SK-N-SH (cell line): Measurements from ENCODE around the gene STAT2. TPM values are rescaled to one million over a fixed set of nuclear protein-coding genes. Genes with fewer than 3 reads are reported as not detected.

Experiments used
- CTCF ChIA-PET: fragments of 300-600, 350-600 bp; formaldehyde crosslinking; extraction: SDS; loops from one replicate; lab custom pipeline; 2021; lab: Yijun Ruan, JAX
- POLR2A ChIA-PET: fragments of 350-600 bp; sonication (Branson Sonifier 250); formaldehyde crosslinking; extraction: SDS; loops from one replicate; lab custom pipeline; 2020; ENCODE audit warnings: antibody characterized with exemption, inconsistent platforms; lab: Yijun Ruan, JAX
- DNase-seq: peaks from one replicate; pipeline ENCODE4 v3.0.0; 2012
- H2AFZ ChIP-seq: fragments of 200-600 bp; sonication (generic); 2 replicates; pipeline ENCODE4 v1.8.1; 2016; ENCODE audit warnings: antibody characterized with exemption, mild to moderate bottlenecking, low read depth
- H3F3A ChIP-seq: fragments of 200-600 bp; sonication (generic); replicated peaks from 2 replicates; pipeline ENCODE3; 2016; ENCODE audit warnings: antibody characterized with exemption, mild to moderate bottlenecking; ENCODE audit not compliant: insufficient read depth
- H3K27ac ChIP-seq, 2 experiments: fragments of 200-500 bp in 1 of 2; fragments of 200-600 bp in 1 of 2; sonication (Bioruptor generic) in 1 of 2; sonication (generic), shearing (Covaris generic) in 1 of 2; 2 replicates each; pipeline versions ENCODE4 v1.5.1 to v1.6.1; 2014 to 2016; ENCODE audit warnings: low read depth in 2 of 2, inconsistent platforms in 1 of 2, low read length in 1 of 2, mild to moderate bottlenecking in 1 of 2, mixed read lengths in 1 of 2
- H3K27me3 ChIP-seq: fragments of 200-600 bp; sonication (generic), shearing (Covaris generic); 2 replicates; pipeline ENCODE4 v1.6.1; 2016; ENCODE audit warnings: mixed run types; ENCODE audit not compliant: insufficient read depth
- H3K36me3 ChIP-seq, 2 experiments: fragments of 200-500 bp in 1 of 2; fragments of 200-600 bp in 1 of 2; sonication (Bioruptor generic) in 1 of 2; sonication (generic) in 1 of 2; replicated peaks in 1 of 2; 2 replicates each; pipeline versions ENCODE3 to v1.5.1; 2014 to 2016; ENCODE audit warnings: low read length in 1 of 2, mild to moderate bottlenecking in 1 of 2; ENCODE audit not compliant: insufficient read depth in 2 of 2, control insufficient read depth in 1 of 2
- H3K4me1 ChIP-seq, 2 experiments: fragments of 200-500 bp in 1 of 2; fragments of 200-600 bp in 1 of 2; sonication (Bioruptor generic) in 1 of 2; sonication (generic), shearing (Covaris generic) in 1 of 2; 2 replicates each; pipeline versions ENCODE4 v1.5.1 to v1.6.1; 2014 to 2016; ENCODE audit warnings: low read depth in 1 of 2, low read length in 1 of 2, mixed run types in 1 of 2; ENCODE audit not compliant: insufficient read depth in 2 of 2, control insufficient read depth in 1 of 2
- H3K4me2 ChIP-seq: fragments of 200-600 bp; sonication (generic), shearing (Covaris generic); 2 replicates; pipeline ENCODE4 v1.6.1; 2017; ENCODE audit warnings: mixed run types
- H3K4me3 ChIP-seq, 2 experiments: fragments of 200-500 bp in 1 of 2; fragments of 200-600 bp in 1 of 2; sonication (Bioruptor generic) in 1 of 2; sonication (generic), shearing (Covaris generic) in 1 of 2; 2 replicates each; pipeline versions ENCODE4 v1.5.1 to v1.8.1; 2014 to 2016; ENCODE audit warnings: low read depth in 2 of 2, inconsistent platforms in 1 of 2, low read length in 1 of 2, mild to moderate bottlenecking in 1 of 2, mixed read lengths in 1 of 2, moderate library complexity in 1 of 2
- H3K79me2 ChIP-seq: fragments of 200-600 bp; sonication (generic); 2 replicates; pipeline ENCODE4 v1.8.1; 2017; ENCODE audit warnings: mild to moderate bottlenecking; ENCODE audit not compliant: insufficient read depth
- H3K9ac ChIP-seq: fragments of 200-600 bp; sonication (generic); 2 replicates; pipeline ENCODE4 v1.6.1; 2017; ENCODE audit warnings: mixed run types
- H3K9me2 ChIP-seq: fragments of 200-600 bp; sonication (generic); 2 replicates; pipeline ENCODE4 v1.6.1; 2017; ENCODE audit warnings: mixed run types
- H3K9me3 ChIP-seq: fragments of 200-600 bp; sonication (generic); 2 replicates; pipeline ENCODE4 v1.6.1; 2017; ENCODE audit warnings: mixed run types, mild to moderate bottlenecking, moderate library complexity
- H4K20me1 ChIP-seq: fragments of 200-600 bp; sonication (generic); 2 replicates; pipeline ENCODE4 v1.6.1; 2017; ENCODE audit warnings: mild to moderate bottlenecking, mixed run types; ENCODE audit not compliant: insufficient read depth
- CHD2 ChIP-seq: fragments of 150-350 bp; IDR thresholded peaks from 2 replicates; pipeline ENCODE4 v1.6.1; 2018; ENCODE audit warnings: low read length; ENCODE audit not compliant: partially characterized antibody
- CTCF ChIP-seq: fragments of 200-600 bp; sonication (generic); IDR thresholded peaks from 2 replicates; pipeline ENCODE4 v1.6.1; 2017; ENCODE audit warnings: antibody characterized with exemption, mild to moderate bottlenecking, moderate library complexity
- ELF1 ChIP-seq: IDR thresholded peaks from 2 replicates; pipeline ENCODE4 v1.4.0; 2012
- FOSL2 ChIP-seq: IDR thresholded peaks from 2 replicates; pipeline ENCODE4 v1.4.0; 2012; ENCODE audit warnings: low read depth, mild to moderate bottlenecking, moderate library complexity, borderline replicate concordance
- FOXM1 ChIP-seq: IDR thresholded peaks from 2 replicates; pipeline ENCODE4 v1.4.0; 2012; ENCODE audit warnings: low read depth, mild to moderate bottlenecking
- GATA2 ChIP-seq: sonication (generic); formaldehyde crosslinking; IDR thresholded peaks from 2 replicates; pipeline ENCODE4 v1.5.0; 2020; ENCODE audit warnings: mild to moderate bottlenecking, missing genetic modification reagents
- JUND ChIP-seq: IDR thresholded peaks from 2 replicates; pipeline ENCODE4 v1.4.0; 2012
- NFIC ChIP-seq: IDR thresholded peaks from 2 replicates; pipeline ENCODE4 v1.4.0; 2012; ENCODE audit warnings: borderline replicate concordance
- NRF1 ChIP-seq: IDR thresholded peaks from 2 replicates; pipeline ENCODE4 v1.6.1; 2012; ENCODE audit warnings: low read depth, mild to moderate bottlenecking, low read length
- RAD21 ChIP-seq: IDR thresholded peaks from 2 replicates; pipeline ENCODE4 v1.6.1; 2012; ENCODE audit warnings: mild to moderate bottlenecking, low read length
- RXRA ChIP-seq: IDR thresholded peaks from 2 replicates; pipeline ENCODE4 v1.4.0; 2012; ENCODE audit warnings: low read depth, mild to moderate bottlenecking, borderline replicate concordance
- SMC3 ChIP-seq: IDR thresholded peaks from 2 replicates; pipeline ENCODE4 v1.6.1; 2012; ENCODE audit warnings: low read depth, low read length, improper control_type of control experiment
- TAF1 ChIP-seq: IDR thresholded peaks from 2 replicates; pipeline ENCODE4 v1.6.1; 2012; ENCODE audit warnings: low read depth, mild to moderate bottlenecking, low read length, moderate library complexity, borderline replicate concordance
- TEAD4 ChIP-seq: IDR thresholded peaks from 2 replicates; pipeline ENCODE4 v1.4.0; 2012; ENCODE audit warnings: mild to moderate bottlenecking, borderline replicate concordance; ENCODE audit not compliant: insufficient read depth
- USF2 ChIP-seq: fragments of 150-350 bp; IDR thresholded peaks from 2 replicates; pipeline ENCODE4 v1.6.1; 2017; ENCODE audit warnings: antibody characterized with exemption, low read length, low read depth, borderline replicate concordance
- YY1 ChIP-seq: IDR thresholded peaks from 2 replicates; pipeline ENCODE4 v1.4.0; 2012; ENCODE audit warnings: low read depth, mild to moderate bottlenecking
- ZBTB33 ChIP-seq: IDR thresholded peaks from 2 replicates; pipeline ENCODE4 v1.4.0; 2012; ENCODE audit warnings: low read depth, borderline replicate concordance
- WGBS: methylation state at CpG from one replicate; pipeline ENCODE4 v1.1.6; 2017; ENCODE audit warnings: low lambda C conversion rate; 5-methylcytosine and 5-hydroxymethylcytosine counted together
- polyA plus RNA-seq, 3 experiments: library from polyadenylated mRNA; depleted of rRNA; stranded (reverse); fragments of >200 nt; gene quantifications; 2 replicates each; pipeline ENCODE4 v1.2.3, GENCODE V29; 2012

Gene STAT2
- polyA plus RNA-seq, 1 of the 3 experiments (the other 2 are of a cell fraction) = 58.1 TPM

- TF ChIP-seq JUND (no peak), FOXM1 (no peak), TEAD4 (no peak), CHD2 (no peak), YY1 (no peak), ELF1 (no peak), NRF1 (no peak)
- Histone ChIP-seq H3K9me2 (no peaks in the 10 kb centered on the region), H4K20me1 (no peaks in the 10 kb centered on the region), H3K4me2 (no peak overlapping the region), H3K4me1 (peaks cover 5 to 6% of the 10 kb centered on the region in 2 experiments; a peak in 1 of 4 replicates), H3K9ac (no peak overlapping the region), H3K4me3 (no peak overlapping the region), H3F3A (peaks cover 4% of the 10 kb centered on the region), H3K79me2 (peaks cover 30% of the 10 kb centered on the region), H3K27me3 (no peaks in the 10 kb centered on the region), H3K9me3 (no peaks in the 10 kb centered on the region), H3K27ac (no peak overlapping the region), H3K36me3 (peaks cover 17 to 45% of the 10 kb centered on the region in 2 experiments), H2AFZ (no peak overlapping the region)
- POLR2A ChIA-PET = no interaction called here
- CTCF ChIA-PET = interaction anchor here (1.4 to 2.1 kb wide), 4 partner anchors 19 to 153 kb away, joined by 3 to 6 read pairs (median 6); partner anchors contain the start of genes ANKRD52 and SMARCC2
- DNase-seq = no peak
- 97% methylated on average over 12 of the region's 12 CpGs for WGBS
Observed at GRCh38 chr12:56311003-56311402, 48.9 kb downstream of the STAT2 start.

- H3K36me3 ChIP-seq = peaks cover 17 to 47% of the 10 kb centered on the region in 2 experiments
- no peak overlapping the region for H2AFZ ChIP-seq
- 81% methylated on average over 3 of the region's 3 CpGs for WGBS
- no peaks in the 10 kb centered on the region for H3K27me3 ChIP-seq
- CTCF ChIA-PET = interaction anchor here (0.7 to 1.6 kb wide), 4 partner anchors 50 to 163 kb away, joined by 3 to 6 read pairs (median 4); partner anchors contain the start of genes ANKRD52 and SMARCC2
- no peak overlapping the region for H3K27ac ChIP-seq
- no peak overlapping the region for H3K4me2 ChIP-seq
- H3K79me2 ChIP-seq = peaks cover 9% of the 10 kb centered on the region
- no peaks in the 10 kb centered on the region for H3K4me1 ChIP-seq
- H3K4me3 ChIP-seq = no peak overlapping the region
- H3K9me3 ChIP-seq = no peaks in the 10 kb centered on the region
- no peak overlapping the region for H3K9ac ChIP-seq
- no peaks in the 10 kb centered on the region for H4K20me1 ChIP-seq
- peaks cover 6% of the 10 kb centered on the region for H3F3A ChIP-seq
- TF ChIP-seq RAD21 (no peak), TEAD4 (no peak)
- TF ChIP-seq, all 33 proteins: peak for 0
- POLR2A ChIA-PET = no interaction called here
- DNase-seq = no peak
- no peaks in the 10 kb centered on the region for H3K9me2 ChIP-seq
Observed at GRCh38 chr12:56308714-56309113, 51.2 kb downstream of the STAT2 start.

- H3K9me2 ChIP-seq = no peaks in the 10 kb centered on the region
- H3K27ac ChIP-seq = no peak overlapping the region
- peaks cover 17% of the 10 kb centered on the region for H3F3A ChIP-seq
- WGBS = 96% methylated on average over 7 of the region's 7 CpGs
- H3K36me3 ChIP-seq = peaks cover 17 to 46% of the 10 kb centered on the region in 2 experiments
- no peak overlapping the region for H3K4me3 ChIP-seq
- H4K20me1 ChIP-seq = no peaks in the 10 kb centered on the region
- H3K27me3 ChIP-seq = no peaks in the 10 kb centered on the region
- H2AFZ ChIP-seq = no peak overlapping the region
- CTCF ChIA-PET = interaction anchor here (1.2 kb wide), 1 partner anchor 21 kb away, joined by 3 read pairs; no protein-coding TSS in a partner anchor
- H3K9ac ChIP-seq = no peak overlapping the region
- no peaks in the 10 kb centered on the region for H3K4me1 ChIP-seq
- no peak overlapping the region for H3K4me2 ChIP-seq
- H3K79me2 ChIP-seq = peaks cover 4% of the 10 kb centered on the region; the same call in 1 of the 2 replicates
- DNase-seq = no peak
- H3K9me3 ChIP-seq = no peaks in the 10 kb centered on the region
- POLR2A ChIA-PET = interaction anchor here (1.6 kb wide), 1 partner anchor 9 kb away, joined by 5 read pairs; the partner anchor contains the start of gene CNPY2
- TF ChIP-seq GATA2 = no peak
- TF ChIP-seq TAF1 = no peak
- TF ChIP-seq ZBTB33 = no peak
- no peak for TF ChIP-seq SMC3
- TF ChIP-seq USF2 = no peak
- TF ChIP-seq NFIC = no peak
- TF ChIP-seq RXRA = no peak
- TF ChIP-seq YY1 = no peak
- no peak for TF ChIP-seq FOSL2
- TF ChIP-seq CTCF = no peak
- no peak for TF ChIP-seq NRF1
Observed at GRCh38 chr12:56307221-56307965, 52.5 kb downstream of the STAT2 start.
